H9 (cell line): Measurements from ENCODE around the gene AK8. TPM values are rescaled to one million over a fixed set of nuclear protein-coding genes. Genes with fewer than 3 reads are reported as not detected.

ENCODE experiments used
- DNase-seq: peaks from one replicate; pipeline ENCODE4 v3.0.0-alpha.2; 2017
- H2AFZ ChIP-seq: one replicate; pipeline ENCODE4 v1.6.1; 2013; ENCODE audit warnings: mild to moderate bottlenecking, low read length, control low read depth, moderate library complexity
- H2AK5ac ChIP-seq: 2 replicates; pipeline ENCODE4 v1.6.1; 2013; ENCODE audit warnings: low read length, control low read depth, mixed read lengths; ENCODE audit not compliant: insufficient read length
- H2BK120ac ChIP-seq: one replicate; pipeline ENCODE4 v1.6.1; 2013; ENCODE audit warnings: low read depth, mild to moderate bottlenecking, low read length, control low read depth, inconsistent platforms; ENCODE audit not compliant: poor library complexity, severe bottlenecking
- H2BK12ac ChIP-seq: 2 replicates; pipeline ENCODE4 v1.6.1; 2013; ENCODE audit warnings: low read length, control low read depth, mixed read lengths, low read depth; ENCODE audit not compliant: insufficient read length
- H2BK15ac ChIP-seq: 2 replicates; pipeline ENCODE4 v1.6.1; 2013; ENCODE audit warnings: low read depth, low read length, control low read depth
- H2BK20ac ChIP-seq: one replicate; pipeline ENCODE4 v1.6.1; 2013; ENCODE audit warnings: low read depth, mild to moderate bottlenecking, low read length, control low read depth, inconsistent platforms; ENCODE audit not compliant: poor library complexity, severe bottlenecking
- H2BK5ac ChIP-seq: 2 replicates; pipeline ENCODE4 v1.6.1; 2013; ENCODE audit warnings: low read length, control low read depth, mixed read lengths; ENCODE audit not compliant: insufficient read length
- H3K14ac ChIP-seq: 2 replicates; pipeline ENCODE4 v1.6.1; 2013; ENCODE audit warnings: low read length, control low read depth; ENCODE audit not compliant: insufficient read depth
- H3K18ac ChIP-seq: 2 replicates; pipeline ENCODE4 v1.6.1; 2013; ENCODE audit warnings: low read depth, mild to moderate bottlenecking, mixed read lengths, low read length, control low read depth; ENCODE audit not compliant: insufficient read length
- H3K23ac ChIP-seq: 2 replicates; pipeline ENCODE4 v1.6.1; 2013; ENCODE audit warnings: low read length, control low read depth, mixed read lengths, low read depth; ENCODE audit not compliant: insufficient read length
- H3K23me2 ChIP-seq: 2 replicates; pipeline ENCODE4 v1.6.1; 2013; ENCODE audit warnings: low read depth, mild to moderate bottlenecking, mixed read lengths, low read length, control low read depth; ENCODE audit not compliant: insufficient read length, poor library complexity, severe bottlenecking
- H3K27ac ChIP-seq: 2 replicates; pipeline ENCODE4 v1.5.1; 2013; ENCODE audit warnings: low read length, control low read depth, mixed read lengths, low read depth; ENCODE audit not compliant: insufficient read length
- H3K27me3 ChIP-seq: 2 replicates; pipeline ENCODE4 v1.6.1; 2013; ENCODE audit warnings: low read length, control low read depth, inconsistent platforms; ENCODE audit not compliant: insufficient read depth
- H3K4ac ChIP-seq: 2 replicates; pipeline ENCODE4 v1.6.1; 2013; ENCODE audit warnings: low read depth, mild to moderate bottlenecking, control low read depth, inconsistent platforms, low read length, moderate library complexity
- H3K4me1 ChIP-seq: 2 replicates; pipeline ENCODE4 v1.6.1; 2013; ENCODE audit warnings: low read length, control low read depth, inconsistent platforms; ENCODE audit not compliant: insufficient read depth
- H3K4me2 ChIP-seq: 2 replicates; pipeline ENCODE4 v1.6.1; 2013; ENCODE audit warnings: low read length, control low read depth, mixed read lengths; ENCODE audit not compliant: insufficient read length, insufficient read depth
- H3K56ac ChIP-seq: 2 replicates; pipeline ENCODE4 v1.6.1; 2013; ENCODE audit warnings: low read depth, mild to moderate bottlenecking, mixed read lengths, low read length, control low read depth; ENCODE audit not compliant: insufficient read length
- H3K79me1 ChIP-seq: 2 replicates; pipeline ENCODE4 v1.6.1; 2013; ENCODE audit warnings: low read depth, mild to moderate bottlenecking, moderate library complexity, low read length, control low read depth, inconsistent platforms; ENCODE audit not compliant: insufficient read depth, poor library complexity, severe bottlenecking
- H3K79me2 ChIP-seq: 2 replicates; pipeline ENCODE4 v1.6.1; 2013; ENCODE audit warnings: low read length, control low read depth, inconsistent platforms; ENCODE audit not compliant: insufficient read depth
- H3K9ac ChIP-seq: 2 replicates; pipeline ENCODE4 v1.6.1; 2013; ENCODE audit warnings: low read length, control low read depth, mixed read lengths; ENCODE audit not compliant: insufficient read length; ENCODE audit errors: extremely low read depth
- H3K9me3 ChIP-seq: one replicate; pipeline ENCODE4 v1.6.1; 2013; ENCODE audit warnings: low read depth, low read length, inconsistent platforms; ENCODE audit not compliant: control insufficient read depth
- H3T11ph ChIP-seq: one replicate; pipeline ENCODE4 v1.6.1; 2013; ENCODE audit warnings: mild to moderate bottlenecking, low read length, control low read depth, inconsistent platforms
- H4K20me1 ChIP-seq: one replicate; pipeline ENCODE4 v1.6.1; 2013; ENCODE audit not compliant: control insufficient read depth, insufficient read length, insufficient read depth
- H4K5ac ChIP-seq: 2 replicates; pipeline ENCODE4 v1.6.1; 2013; ENCODE audit warnings: low read depth, mild to moderate bottlenecking, mixed read lengths, low read length, control low read depth; ENCODE audit not compliant: insufficient read length
- H4K8ac ChIP-seq: replicated peaks from 2 replicates; pipeline ENCODE4 v1.6.1; 2013; ENCODE audit warnings: low read length, control low read depth, mixed read lengths, low read depth; ENCODE audit not compliant: insufficient read length
- H4K91ac ChIP-seq: 2 replicates; pipeline ENCODE4 v1.6.1; 2013; ENCODE audit warnings: low read depth, mild to moderate bottlenecking, moderate library complexity, mixed read lengths, low read length, control low read depth; ENCODE audit not compliant: insufficient read length
- H3K27ac Mint-ChIP-seq, 3 experiments: 2 replicates in 2 of 3; 3 replicates in 1 of 3; pipeline ENCODE4 v1.8.0; 2020 to 2021; ENCODE audit warnings: mixed read lengths in 3 of 3, mild to moderate bottlenecking in 1 of 3, moderate library complexity in 1 of 3
- H3K27me3 Mint-ChIP-seq: 2 replicates; pipeline ENCODE4 v1.8.0; 2021; ENCODE audit warnings: low read depth, mild to moderate bottlenecking, moderate library complexity, mixed read lengths
- H3K36me3 Mint-ChIP-seq, 3 experiments: 2 replicates in 2 of 3; 3 replicates in 1 of 3; pipeline ENCODE4 v1.8.0; 2020 to 2021; ENCODE audit warnings: low read depth in 3 of 3, mixed read lengths in 3 of 3; ENCODE audit not compliant: insufficient read depth in 1 of 3
- H3K4me1 Mint-ChIP-seq, 2 experiments: 2 replicates each; pipeline ENCODE4 v1.8.0; 2020; ENCODE audit warnings: mixed read lengths in 2 of 2
- H3K4me3 Mint-ChIP-seq, 2 experiments: 2 replicates in 1 of 2; 3 replicates in 1 of 2; pipeline ENCODE4 v1.8.0; 2020 to 2021; ENCODE audit warnings: mild to moderate bottlenecking in 2 of 2, mixed read lengths in 2 of 2, moderate library complexity in 1 of 2
- H3K9me3 Mint-ChIP-seq, 2 experiments: 2 replicates in 1 of 2; 3 replicates in 1 of 2; pipeline ENCODE4 v1.8.0; 2020; ENCODE audit warnings: mild to moderate bottlenecking in 2 of 2, mixed read lengths in 2 of 2, moderate library complexity in 1 of 2
- WGBS: extraction: QIAGEN DNeasy Blood & Tissue Kit; methylation state at CpG from one replicate; pipeline ENCODE4 v1.1.7; 2013; ENCODE audit warnings: missing lambda C conversion rate, low lambda C conversion rate, mixed read lengths; ENCODE audit not compliant: insufficient read length; ENCODE audit errors: extremely low coverage; 5-methylcytosine and 5-hydroxymethylcytosine counted together
- total RNA-seq: library from RNA; stranded (reverse); gene quantifications from 2 replicates; pipeline ENCODE4 v1.2.1, GENCODE V29; 2021
- TF ChIP-seq, protein P1 (sequence below): fragments of 200-600 bp; sonication (generic); conservative IDR thresholded peaks from 3 replicates; pipeline ENCODE4 v1.8.0; 2021; ENCODE audit warnings: antibody characterized with exemption, mild to moderate bottlenecking

Gene AK8
- total RNA-seq, 1 experiment from 2014 or later = 0.44 TPM

DNA sequence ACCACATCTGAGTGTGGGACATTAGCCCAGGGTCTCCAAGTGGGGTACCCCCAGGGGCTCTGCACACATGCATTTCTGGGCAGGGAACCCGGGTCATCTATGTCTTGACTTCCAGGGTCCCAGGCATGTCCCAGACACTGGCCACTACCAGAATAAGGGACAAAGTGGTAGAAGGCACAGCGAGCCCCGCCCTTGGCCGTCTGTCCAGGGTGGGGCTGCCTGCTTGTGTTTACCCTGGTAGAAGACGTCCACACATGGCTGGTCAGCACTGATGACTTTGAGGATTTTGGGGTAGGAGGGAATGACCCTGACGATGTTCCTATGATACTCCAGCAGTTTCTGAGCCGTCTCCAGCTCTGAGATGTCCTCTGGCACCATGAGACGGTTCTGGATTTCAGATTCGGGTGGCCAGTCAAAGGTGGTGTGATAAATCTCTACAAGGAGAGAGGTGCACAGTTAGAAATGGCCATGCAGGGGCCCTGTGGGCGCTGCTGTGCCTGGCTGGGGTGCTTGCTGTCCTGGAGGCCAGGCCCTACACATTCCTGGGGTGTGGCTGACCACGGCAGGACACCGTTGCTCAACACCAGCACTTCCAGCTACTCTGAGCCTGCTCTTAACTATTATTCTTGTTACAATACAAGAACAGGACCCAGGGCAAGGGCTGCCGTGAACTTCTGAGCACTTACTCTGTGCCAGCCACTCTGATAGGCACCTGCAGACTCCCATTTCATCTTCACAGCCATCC is 51.3 kb downstream of the AK8 start:
- Histone ChIP-seq H3K79me2 (no peaks in the 10 kb centered on the region), H2BK5ac (no peak overlapping the region), H2BK20ac (no peak overlapping the region), H3K23me2 (no peaks in the 10 kb centered on the region), H3K56ac (no peak overlapping the region), H3K27me3 (no peaks in the 10 kb centered on the region), H4K20me1 (no peaks in the 10 kb centered on the region), H4K91ac (no peak overlapping the region), H3T11ph (no peak overlapping the region), H3K9me3 (no peaks in the 10 kb centered on the region), H2AK5ac (no peak overlapping the region), H3K23ac (no peak overlapping the region), H3K79me1 (no peaks in the 10 kb centered on the region), H3K4ac (no peak overlapping the region), H3K27ac (no peak overlapping the region), H3K9ac (no peak overlapping the region), H3K18ac (no peak overlapping the region), H3K4me2 (no peak overlapping the region), H4K8ac (no peak overlapping the region), H2BK120ac (no peak overlapping the region), H2AFZ (no peak overlapping the region), H3K14ac (no peak overlapping the region), H2BK12ac (no peak overlapping the region), H4K5ac (no peak overlapping the region), H2BK15ac (no peak overlapping the region), H3K4me1 (no peaks in the 10 kb centered on the region)
- no peaks in the 10 kb centered on the region for H3K9me3 Mint-ChIP-seq
- no peaks in the 10 kb centered on the region for H3K36me3 Mint-ChIP-seq
- H3K4me1 Mint-ChIP-seq = no peaks in the 10 kb centered on the region
- TF ChIP-seq, protein P1, sequence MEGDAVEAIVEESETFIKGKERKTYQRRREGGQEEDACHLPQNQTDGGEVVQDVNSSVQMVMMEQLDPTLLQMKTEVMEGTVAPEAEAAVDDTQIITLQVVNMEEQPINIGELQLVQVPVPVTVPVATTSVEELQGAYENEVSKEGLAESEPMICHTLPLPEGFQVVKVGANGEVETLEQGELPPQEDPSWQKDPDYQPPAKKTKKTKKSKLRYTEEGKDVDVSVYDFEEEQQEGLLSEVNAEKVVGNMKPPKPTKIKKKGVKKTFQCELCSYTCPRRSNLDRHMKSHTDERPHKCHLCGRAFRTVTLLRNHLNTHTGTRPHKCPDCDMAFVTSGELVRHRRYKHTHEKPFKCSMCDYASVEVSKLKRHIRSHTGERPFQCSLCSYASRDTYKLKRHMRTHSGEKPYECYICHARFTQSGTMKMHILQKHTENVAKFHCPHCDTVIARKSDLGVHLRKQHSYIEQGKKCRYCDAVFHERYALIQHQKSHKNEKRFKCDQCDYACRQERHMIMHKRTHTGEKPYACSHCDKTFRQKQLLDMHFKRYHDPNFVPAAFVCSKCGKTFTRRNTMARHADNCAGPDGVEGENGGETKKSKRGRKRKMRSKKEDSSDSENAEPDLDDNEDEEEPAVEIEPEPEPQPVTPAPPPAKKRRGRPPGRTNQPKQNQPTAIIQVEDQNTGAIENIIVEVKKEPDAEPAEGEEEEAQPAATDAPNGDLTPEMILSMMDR = no peak
- no peak for DNase-seq
- H3K27me3 Mint-ChIP-seq = peaks cover 10% of the 10 kb centered on the region
- no CpG with 5 or more reads among the region's 13 CpGs for WGBS
- no peak overlapping the region for H3K27ac Mint-ChIP-seq
- no peak overlapping the region for H3K4me3 Mint-ChIP-seq
